ENCODE data around the gene FBXL14. TPM values are rescaled to one million over a fixed set of nuclear protein-coding genes. Genes with fewer than 3 reads are reported as not detected.
A peak's percentile ranks its signal among the peaks of the same experiment; 100 is the strongest.

The FBXL14 gene
- polyA plus RNA-seq, 1 donor from 2014 or later, result 15.1 TPM

DNA sequence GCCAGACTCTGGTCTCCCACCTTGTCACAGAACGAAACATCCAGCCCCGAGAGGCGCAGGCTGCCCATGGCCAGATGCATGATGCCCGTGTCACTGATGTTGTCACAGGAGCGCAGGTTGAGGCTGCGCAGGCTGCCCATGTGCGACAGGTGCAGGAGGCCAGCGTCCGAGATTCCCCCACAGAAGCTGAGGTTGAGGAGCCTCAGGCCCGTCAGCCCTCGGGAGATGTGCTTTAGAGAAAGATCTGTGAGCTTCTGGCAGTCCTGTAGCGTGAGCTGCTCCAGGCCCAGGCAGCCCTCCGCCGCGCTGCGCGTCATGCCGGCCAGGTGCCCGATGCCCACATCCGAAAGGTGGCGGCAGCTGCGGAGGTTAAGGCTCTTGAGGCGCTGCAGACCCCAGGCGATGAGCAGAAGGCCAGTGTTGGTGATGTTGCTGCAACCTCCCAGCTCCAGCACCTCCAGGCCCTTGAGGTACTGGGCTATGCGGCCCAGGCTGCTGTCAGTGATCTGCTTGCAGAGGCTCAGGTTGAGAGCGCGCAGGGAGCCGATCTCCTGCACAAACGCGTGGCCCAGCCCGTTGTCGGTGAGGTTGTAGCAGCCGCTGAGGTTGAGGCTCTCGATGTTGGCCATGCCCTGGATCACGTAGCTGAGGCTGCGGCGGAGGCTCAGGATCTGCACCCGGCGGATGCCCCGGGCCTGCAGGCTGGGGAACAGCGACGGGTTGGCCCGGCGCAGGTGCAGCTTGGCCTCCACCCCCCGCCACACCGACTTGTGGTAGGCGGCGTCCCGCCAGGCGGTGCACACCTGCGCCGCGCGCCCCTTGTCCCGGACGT, 991 bp downstream of the FBXL14 start:
- H3K4me3 ChIP-seq (ENCODE audit: low read length), result peak overlapping the region; percentile 99
- H3K36me3 ChIP-seq (ENCODE audit: insufficient read depth, low read length), result peaks cover 7% of the 10 kb centered on the region
- H2AFZ ChIP-seq (ENCODE audit: low read depth, low read length), result no peak overlapping the region
- H3K79me2 ChIP-seq (replicated peaks; ENCODE audit: insufficient read depth, low read length), result peaks cover 70% of the 10 kb centered on the region
- H3K27ac ChIP-seq (ENCODE audit: low read length), result peak overlapping the region; percentile 81
- H3K27me3 ChIP-seq (ENCODE audit: insufficient read depth, low read depth, low read length), result no peaks in the 10 kb centered on the region
- H3K9ac ChIP-seq (ENCODE audit: low read length), result peak overlapping the region; percentile 84
- peaks cover 7% of the 10 kb centered on the region for H3F3A ChIP-seq (ENCODE audit: insufficient read depth, low read length, poor library complexity, severe bottlenecking)
- no peak for TF ChIP-seq SMC3 (conservative IDR thresholded peaks at IDR 0.05; ENCODE audit: poor library complexity)
- no peak for TF ChIP-seq EP300 (conservative IDR thresholded peaks at IDR 0.05; ENCODE audit: poor library complexity, severe bottlenecking)
- TF ChIP-seq MXI1 (conservative IDR thresholded peaks at IDR 0.05; ENCODE audit: poor library complexity, severe bottlenecking), result peak; percentile 28
- TF ChIP-seq RAD21 (conservative IDR thresholded peaks at IDR 0.05), result peak; percentile 6
- TF ChIP-seq EZH2 (IDR thresholded peaks at IDR 0.05; ENCODE audit: borderline replicate concordance, insufficient read depth, low read length, poor library complexity, severe bottlenecking), result no peak
- TF ChIP-seq, protein P1, sequence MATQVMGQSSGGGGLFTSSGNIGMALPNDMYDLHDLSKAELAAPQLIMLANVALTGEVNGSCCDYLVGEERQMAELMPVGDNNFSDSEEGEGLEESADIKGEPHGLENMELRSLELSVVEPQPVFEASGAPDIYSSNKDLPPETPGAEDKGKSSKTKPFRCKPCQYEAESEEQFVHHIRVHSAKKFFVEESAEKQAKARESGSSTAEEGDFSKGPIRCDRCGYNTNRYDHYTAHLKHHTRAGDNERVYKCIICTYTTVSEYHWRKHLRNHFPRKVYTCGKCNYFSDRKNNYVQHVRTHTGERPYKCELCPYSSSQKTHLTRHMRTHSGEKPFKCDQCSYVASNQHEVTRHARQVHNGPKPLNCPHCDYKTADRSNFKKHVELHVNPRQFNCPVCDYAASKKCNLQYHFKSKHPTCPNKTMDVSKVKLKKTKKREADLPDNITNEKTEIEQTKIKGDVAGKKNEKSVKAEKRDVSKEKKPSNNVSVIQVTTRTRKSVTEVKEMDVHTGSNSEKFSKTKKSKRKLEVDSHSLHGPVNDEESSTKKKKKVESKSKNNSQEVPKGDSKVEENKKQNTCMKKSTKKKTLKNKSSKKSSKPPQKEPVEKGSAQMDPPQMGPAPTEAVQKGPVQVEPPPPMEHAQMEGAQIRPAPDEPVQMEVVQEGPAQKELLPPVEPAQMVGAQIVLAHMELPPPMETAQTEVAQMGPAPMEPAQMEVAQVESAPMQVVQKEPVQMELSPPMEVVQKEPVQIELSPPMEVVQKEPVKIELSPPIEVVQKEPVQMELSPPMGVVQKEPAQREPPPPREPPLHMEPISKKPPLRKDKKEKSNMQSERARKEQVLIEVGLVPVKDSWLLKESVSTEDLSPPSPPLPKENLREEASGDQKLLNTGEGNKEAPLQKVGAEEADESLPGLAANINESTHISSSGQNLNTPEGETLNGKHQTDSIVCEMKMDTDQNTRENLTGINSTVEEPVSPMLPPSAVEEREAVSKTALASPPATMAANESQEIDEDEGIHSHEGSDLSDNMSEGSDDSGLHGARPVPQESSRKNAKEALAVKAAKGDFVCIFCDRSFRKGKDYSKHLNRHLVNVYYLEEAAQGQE (IDR thresholded peaks at IDR 0.05; ENCODE audit: borderline replicate concordance), result no peak
- no peak for TF ChIP-seq TAF1 (IDR thresholded peaks at IDR 0.05; ENCODE audit: low read depth)
- TF ChIP-seq POLR2AphosphoS5 (IDR thresholded peaks at IDR 0.05), result no peak
- TF ChIP-seq, protein P2, sequence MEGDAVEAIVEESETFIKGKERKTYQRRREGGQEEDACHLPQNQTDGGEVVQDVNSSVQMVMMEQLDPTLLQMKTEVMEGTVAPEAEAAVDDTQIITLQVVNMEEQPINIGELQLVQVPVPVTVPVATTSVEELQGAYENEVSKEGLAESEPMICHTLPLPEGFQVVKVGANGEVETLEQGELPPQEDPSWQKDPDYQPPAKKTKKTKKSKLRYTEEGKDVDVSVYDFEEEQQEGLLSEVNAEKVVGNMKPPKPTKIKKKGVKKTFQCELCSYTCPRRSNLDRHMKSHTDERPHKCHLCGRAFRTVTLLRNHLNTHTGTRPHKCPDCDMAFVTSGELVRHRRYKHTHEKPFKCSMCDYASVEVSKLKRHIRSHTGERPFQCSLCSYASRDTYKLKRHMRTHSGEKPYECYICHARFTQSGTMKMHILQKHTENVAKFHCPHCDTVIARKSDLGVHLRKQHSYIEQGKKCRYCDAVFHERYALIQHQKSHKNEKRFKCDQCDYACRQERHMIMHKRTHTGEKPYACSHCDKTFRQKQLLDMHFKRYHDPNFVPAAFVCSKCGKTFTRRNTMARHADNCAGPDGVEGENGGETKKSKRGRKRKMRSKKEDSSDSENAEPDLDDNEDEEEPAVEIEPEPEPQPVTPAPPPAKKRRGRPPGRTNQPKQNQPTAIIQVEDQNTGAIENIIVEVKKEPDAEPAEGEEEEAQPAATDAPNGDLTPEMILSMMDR (IDR thresholded peaks at IDR 0.05; ENCODE audit: poor library complexity, severe bottlenecking), result no peak
- peaks cover 46% of the 10 kb centered on the region for H4K20me1 ChIP-seq (ENCODE audit: insufficient read depth)
- H3K9me2 ChIP-seq (ENCODE audit: insufficient read depth, low read length), result no peaks in the 10 kb centered on the region
- no peaks in the 10 kb centered on the region for H3K9me3 ChIP-seq (ENCODE audit: low read length)
- peak overlapping the region; percentile 96 for H3K4me2 ChIP-seq (ENCODE audit: low read length)

DNA sequence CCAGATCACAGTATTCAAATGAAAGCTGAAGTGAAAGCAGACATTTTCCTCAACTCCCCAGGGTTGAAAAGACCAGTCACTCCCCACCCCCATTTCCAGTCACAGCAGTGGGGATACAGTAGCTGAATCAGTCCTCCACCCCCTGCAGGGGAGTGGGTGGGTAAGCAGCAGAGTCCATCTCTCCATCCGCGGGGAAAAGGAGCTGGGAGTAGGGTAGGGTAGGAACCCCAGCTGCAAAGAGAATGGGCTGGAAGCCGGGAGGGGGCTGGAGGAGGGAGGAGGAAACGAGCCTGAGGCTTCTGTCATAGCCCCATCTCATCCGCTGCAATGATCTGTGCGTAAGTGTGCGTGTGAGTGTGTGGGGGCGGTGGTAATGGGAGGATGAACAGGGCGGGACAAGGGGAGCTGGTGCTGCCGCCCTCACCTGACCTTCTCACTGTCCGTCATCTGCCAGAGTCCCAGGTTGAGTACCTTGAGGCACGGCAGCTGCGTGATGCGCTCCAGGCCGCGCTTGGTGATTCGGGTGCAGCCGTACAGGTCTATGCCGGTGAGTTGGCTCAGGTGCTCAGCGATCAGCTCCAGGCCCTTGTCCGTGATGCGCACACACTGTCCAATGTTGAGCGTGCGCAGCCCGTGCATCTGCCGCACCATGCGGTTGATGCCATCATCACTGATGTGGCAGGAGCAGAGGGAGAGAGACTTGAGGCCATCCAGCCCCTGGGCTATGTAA, 1.8 kb downstream of the FBXL14 start:
- Histone ChIP-seq H3K9ac (ENCODE audit: low read length) (peak overlapping the region; percentile 84), H3K9me3 (ENCODE audit: low read length) (no peaks in the 10 kb centered on the region), H3K36me3 (ENCODE audit: insufficient read depth, low read length) (peaks cover 7% of the 10 kb centered on the region), H3K9me2 (ENCODE audit: insufficient read depth, low read length) (no peaks in the 10 kb centered on the region), H2AFZ (ENCODE audit: low read depth, low read length) (peak overlapping the region; percentile 4), H3K79me2 (replicated peaks; ENCODE audit: insufficient read depth, low read length) (peaks cover 70% of the 10 kb centered on the region), H3F3A (ENCODE audit: insufficient read depth, low read length, poor library complexity, severe bottlenecking) (peaks cover 8% of the 10 kb centered on the region), H4K20me1 (ENCODE audit: insufficient read depth) (peaks cover 51% of the 10 kb centered on the region), H3K4me2 (ENCODE audit: low read length) (peak overlapping the region; percentile 96), H3K27ac (ENCODE audit: low read length) (peak overlapping the region; percentile 81), H3K4me3 (ENCODE audit: low read length) (peak overlapping the region; percentile 99), H3K27me3 (ENCODE audit: insufficient read depth, low read depth, low read length) (no peaks in the 10 kb centered on the region)
- TF ChIP-seq MXI1 (conservative IDR thresholded peaks at IDR 0.05; ENCODE audit: poor library complexity, severe bottlenecking) (no peak), TAF1 (IDR thresholded peaks at IDR 0.05; ENCODE audit: low read depth) (peak; percentile 42), POLR2AphosphoS5 (IDR thresholded peaks at IDR 0.05) (peak; percentile 30), EZH2 (IDR thresholded peaks at IDR 0.05; ENCODE audit: borderline replicate concordance, insufficient read depth, low read length, poor library complexity, severe bottlenecking) (no peak)
- TF ChIP-seq, protein P1 (IDR thresholded peaks at IDR 0.05; ENCODE audit: borderline replicate concordance), result peak; percentile 39
